ENCODE measurements around the gene COX6B2. TPM values are rescaled to one million over a fixed set of nuclear protein-coding genes. Genes with fewer than 3 reads are reported as not detected.
"Not testable (repeated sequence)": the region's sequence is repeated elsewhere in the genome, so short reads cannot be mapped to it uniquely, and the experiment has no call there.

The COX6B2 gene
- 5.2 TPM for total RNA-seq

DNA sequence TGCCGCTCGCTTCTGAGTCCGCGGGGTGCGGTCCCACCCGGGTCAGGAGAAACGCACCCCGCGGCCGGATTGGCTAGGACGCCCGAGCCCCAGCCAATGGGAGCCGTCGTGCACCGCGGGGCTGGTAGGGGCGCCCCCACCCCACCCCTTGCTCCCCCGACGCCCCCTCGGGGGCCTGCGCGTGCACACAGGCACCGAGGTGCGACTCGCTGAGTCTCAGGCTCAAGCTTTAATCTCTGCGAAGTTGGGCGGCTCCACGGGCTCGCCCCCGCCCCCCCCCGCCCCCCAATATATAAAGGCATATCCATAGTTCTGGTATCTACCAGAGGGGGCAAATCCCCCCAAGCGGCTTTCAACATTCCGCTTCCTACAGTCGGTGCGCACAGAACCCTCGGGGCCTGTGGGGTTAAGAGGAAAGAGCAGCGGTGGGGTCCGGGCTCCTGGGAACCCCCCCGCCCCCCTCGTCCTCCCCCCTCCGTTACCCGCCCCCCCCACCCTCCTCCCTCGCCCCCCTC lies at the start of gene COX6B2:
TSS of gene COX6B2 (minus strand) at position 22 of the 515 bp plus-strand sequence. CDS start 198 bp downstream, outside the sequence.
- Histone ChIP-seq H3K4me1 (peaks cover 23% of the 10 kb centered on the region), H3K36me3 (no peaks in the 10 kb centered on the region), H3K27me3 (peaks cover 14% of the 10 kb centered on the region), H3K4me3 (peak within 1 kb of the TSS; percentile 22 to 34), H3K9me3 (no peaks in the 10 kb centered on the region), H3K27ac (no peak within 1 kb of the TSS)
- DNase-seq (ENCODE audit: extremely low spot score in 2 of 2), result no peak
- intact Hi-C loops (cut with DNase I), result no loop called here
- TF ChIP-seq POLR2AphosphoS5 (IDR thresholded peaks at IDR 0.05; ENCODE audit: insufficient read depth in 1 of 2, low read depth in 1 of 2), result no peak
- no peak for TF ChIP-seq CTCF (IDR thresholded peaks at IDR 0.05)
- no peak for TF ChIP-seq POLR2A (IDR thresholded peaks at IDR 0.05)

DNA sequence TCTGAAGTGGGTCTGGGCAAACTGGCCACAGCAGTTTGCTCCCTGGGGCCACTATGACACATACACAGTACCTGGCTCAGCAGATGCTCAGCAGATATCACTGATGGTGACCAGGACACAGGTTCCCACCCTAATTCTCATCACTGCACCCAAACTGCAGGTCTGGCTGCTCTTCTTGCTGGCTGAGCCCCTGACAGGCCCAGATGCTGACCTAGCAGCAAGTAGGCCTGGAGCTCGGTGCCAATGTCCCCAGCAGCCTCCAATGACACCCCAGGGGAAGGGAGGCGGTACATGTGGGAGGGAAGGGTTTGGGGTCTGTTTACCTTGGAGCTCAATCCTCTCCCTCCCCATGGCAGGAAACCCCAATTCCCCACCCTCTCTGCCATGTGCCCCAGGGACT lies 48.0 kb upstream of the COX6B2 start:
- TF ChIP-seq POLR2A (IDR thresholded peaks at IDR 0.05), result no peak
- no peak for TF ChIP-seq POLR2AphosphoS5 (IDR thresholded peaks at IDR 0.05; ENCODE audit: insufficient read depth in 1 of 2, low read depth in 1 of 2)
- no peak for TF ChIP-seq CTCF (IDR thresholded peaks at IDR 0.05)
- H3K4me1 ChIP-seq, result peaks cover 27% of the 10 kb centered on the region
- no peak overlapping the region for H3K4me3 ChIP-seq
- H3K36me3 ChIP-seq, result peaks cover 0 to 48% of the 10 kb centered on the region in 2 donors
- DNase-seq (ENCODE audit: extremely low spot score in 2 of 2), result no peak
- intact Hi-C loops (cut with DNase I), result loop anchor here (10.0 kb wide), 1 partner anchor 202 kb away; the partner anchor contains the start of genes ZNF524 and ZNF865
- H3K27ac ChIP-seq, result no peak overlapping the region
- no peaks in the 10 kb centered on the region for H3K27me3 ChIP-seq
- H3K9me3 ChIP-seq, result no peaks in the 10 kb centered on the region

GRCh38 chr19:55401390-55401789 lies 46.9 kb upstream of the COX6B2 start:
- not testable (repeated sequence) for DNase-seq (ENCODE audit: extremely low spot score in 2 of 2); H3K4me3 ChIP-seq; H3K27ac ChIP-seq; H3K27me3 ChIP-seq; H3K9me3 ChIP-seq
- H3K36me3 ChIP-seq, result peaks cover 0 to 48% of the 10 kb centered on the region in 2 donors
- intact Hi-C loops (cut with DNase I), result loop anchor here (10.0 kb wide), 1 partner anchor 203 kb away; the partner anchor contains the start of genes ZNF524 and ZNF865
- peaks cover 19% of the 10 kb centered on the region for H3K4me1 ChIP-seq

GRCh38 chr19:55400281-55401087 lies 46.0 kb upstream of the COX6B2 start:
- H3K27me3 ChIP-seq, result no peaks in the 10 kb centered on the region
- TF ChIP-seq CTCF (IDR thresholded peaks at IDR 0.05) (no peak), POLR2AphosphoS5 (IDR thresholded peaks at IDR 0.05; ENCODE audit: insufficient read depth in 1 of 2, low read depth in 1 of 2) (no peak), POLR2A (IDR thresholded peaks at IDR 0.05) (no peak)
- intact Hi-C loops (cut with DNase I), result loop anchor here (10.0 kb wide), 1 partner anchor 204 kb away; the partner anchor contains the start of genes ZNF524 and ZNF865
- no peaks in the 10 kb centered on the region for H3K9me3 ChIP-seq
- no peak overlapping the region for H3K27ac ChIP-seq
- DNase-seq (ENCODE audit: extremely low spot score in 2 of 2), result no peak
- no peak overlapping the region for H3K4me3 ChIP-seq
- peaks cover 0 to 42% of the 10 kb centered on the region in 2 donors for H3K36me3 ChIP-seq
- H3K4me1 ChIP-seq, result peaks cover 10% of the 10 kb centered on the region

GRCh38 chr19:55398200-55398925 lies 43.8 kb upstream of the COX6B2 start:
- peaks cover 7% of the 10 kb centered on the region for H3K4me1 ChIP-seq
- no peaks in the 10 kb centered on the region for H3K27me3 ChIP-seq
- H3K4me3 ChIP-seq, result no peak overlapping the region
- TF ChIP-seq POLR2A (IDR thresholded peaks at IDR 0.05) (no peak), POLR2AphosphoS5 (IDR thresholded peaks at IDR 0.05; ENCODE audit: insufficient read depth in 1 of 2, low read depth in 1 of 2) (no peak), CTCF (IDR thresholded peaks at IDR 0.05) (no peak)
- no peaks in the 10 kb centered on the region for H3K9me3 ChIP-seq
- peaks cover 0 to 29% of the 10 kb centered on the region in 2 donors for H3K36me3 ChIP-seq
- intact Hi-C loops (cut with DNase I), result no loop called here
- H3K27ac ChIP-seq, result no peak overlapping the region
- DNase-seq (ENCODE audit: extremely low spot score in 2 of 2), result no peak

Data from vagina (tissue), 2 donors.